Astrocyte (in vitro differentiated cells and primary cell): ENCODE data around the gene PRMT2. TPM values are rescaled to one million over a fixed set of nuclear protein-coding genes. Genes with fewer than 3 reads are reported as not detected.

Source experiments
- DNase-seq: peaks from one replicate; pipeline ENCODE4 v3.0.0-alpha.2; 2010; ENCODE audit warnings: low read depth
- FAIRE-seq: peaks from 2 replicates; lab custom pipeline; 2011; peaks lifted over from hg19 to GRCh38; lab: Jason Lieb, UNC
- H2AFZ ChIP-seq: 2 replicates; pipeline ENCODE4 v1.6.0; 2012; ENCODE audit warnings: low read depth, low read length, inconsistent platforms
- H3K27ac ChIP-seq: 2 replicates; pipeline ENCODE4 v1.5.1; 2011; ENCODE audit warnings: low read depth, low read length, inconsistent platforms
- H3K27me3 ChIP-seq: 2 replicates; pipeline ENCODE4 v1.6.0; 2011; ENCODE audit warnings: low read length, inconsistent platforms; ENCODE audit not compliant: insufficient read depth
- H3K36me3 ChIP-seq: 2 replicates; pipeline ENCODE4 v1.5.1; 2011; ENCODE audit warnings: low read length, inconsistent platforms; ENCODE audit not compliant: insufficient read depth
- H3K4me1 ChIP-seq: 2 replicates; pipeline ENCODE4 v1.5.1; 2011; ENCODE audit warnings: low read length, inconsistent platforms; ENCODE audit not compliant: insufficient read depth
- H3K4me2 ChIP-seq: 2 replicates; pipeline ENCODE4 v1.6.0; 2012; ENCODE audit warnings: low read length, inconsistent platforms
- H3K4me3 ChIP-seq: 2 replicates; pipeline ENCODE4 v1.5.1; 2011; ENCODE audit warnings: low read depth, mild to moderate bottlenecking, low read length, inconsistent platforms; ENCODE audit not compliant: insufficient read depth
- H3K79me2 ChIP-seq: 2 replicates; pipeline ENCODE4 v1.6.0; 2012; ENCODE audit warnings: mild to moderate bottlenecking, low read length, inconsistent platforms; ENCODE audit not compliant: insufficient read depth
- H3K9ac ChIP-seq: 2 replicates; pipeline ENCODE4 v1.6.0; 2012; ENCODE audit warnings: mild to moderate bottlenecking, low read length, inconsistent platforms
- H3K9me3 ChIP-seq: 2 replicates; pipeline ENCODE4 v1.5.1; 2012; ENCODE audit warnings: low read depth, mild to moderate bottlenecking, low read length, inconsistent platforms; ENCODE audit not compliant: insufficient read depth
- H4K20me1 ChIP-seq: 2 replicates; pipeline ENCODE4 v1.6.0; 2012; ENCODE audit warnings: low read length, inconsistent platforms; ENCODE audit not compliant: insufficient read depth
- H3K27ac Mint-ChIP-seq: one replicate; pipeline ENCODE4 v1.8.0; 2021; ENCODE audit warnings: mild to moderate bottlenecking, mixed read lengths; ENCODE audit not compliant: unreplicated experiment
- H3K27me3 Mint-ChIP-seq: one replicate; pipeline ENCODE4 v1.8.0; 2021; ENCODE audit warnings: low read depth, mixed read lengths; ENCODE audit not compliant: unreplicated experiment
- H3K36me3 Mint-ChIP-seq: one replicate; pipeline ENCODE4 v1.8.0; 2021; ENCODE audit warnings: low read depth, mixed read lengths; ENCODE audit not compliant: unreplicated experiment
- H3K4me1 Mint-ChIP-seq: one replicate; pipeline ENCODE4 v1.8.0; 2021; ENCODE audit warnings: low read depth, mixed read lengths; ENCODE audit not compliant: unreplicated experiment
- H3K4me3 Mint-ChIP-seq: one replicate; pipeline ENCODE4 v1.8.0; 2021; ENCODE audit warnings: mild to moderate bottlenecking, moderate library complexity, mixed read lengths; ENCODE audit not compliant: unreplicated experiment
- H3K9me3 Mint-ChIP-seq: one replicate; pipeline ENCODE4 v1.8.0; 2021; ENCODE audit warnings: mild to moderate bottlenecking, mixed read lengths; ENCODE audit not compliant: unreplicated experiment
- EZH2 ChIP-seq: IDR thresholded peaks from 2 replicates; pipeline ENCODE4 v1.6.1; 2012; ENCODE audit warnings: mild to moderate bottlenecking, low read length, inconsistent platforms; ENCODE audit not compliant: insufficient read depth
- total RNA-seq: library from RNA; stranded (reverse); gene quantifications from 2 replicates; pipeline ENCODE4 v1.2.1, GENCODE V29; 2021
- TF ChIP-seq, protein P1 (sequence below): IDR thresholded peaks from 2 replicates; pipeline ENCODE4 v1.5.1; 2011; ENCODE audit warnings: low read depth, mild to moderate bottlenecking, inconsistent platforms, low read length, moderate library complexity; ENCODE audit not compliant: insufficient read depth

Gene PRMT2
- total RNA-seq, 1 donor from 2014 or later = 106 TPM

- FAIRE-seq (peak; percentile 62), DNase-seq (no peak)
- no peak overlapping the region for H2AFZ ChIP-seq
- no peak overlapping the region for H3K27ac Mint-ChIP-seq
- H3K4me3 Mint-ChIP-seq = no peak overlapping the region
- H3K27me3 Mint-ChIP-seq = no peaks in the 10 kb centered on the region
- H3K9me3 Mint-ChIP-seq = peaks cover 15% of the 10 kb centered on the region
- no peaks in the 10 kb centered on the region for H3K4me1 ChIP-seq
- no peaks in the 10 kb centered on the region for H3K27me3 ChIP-seq
- H3K27ac ChIP-seq = no peak overlapping the region
- peaks cover 46% of the 10 kb centered on the region for H3K36me3 ChIP-seq
- H3K4me2 ChIP-seq = no peak overlapping the region
- peaks cover 5% of the 10 kb centered on the region for H3K4me1 Mint-ChIP-seq
- H4K20me1 ChIP-seq = peaks cover 26% of the 10 kb centered on the region
- no peak overlapping the region for H3K9ac ChIP-seq
- H3K79me2 ChIP-seq = peaks cover 1% of the 10 kb centered on the region
- peaks cover 51% of the 10 kb centered on the region for H3K36me3 Mint-ChIP-seq
- H3K4me3 ChIP-seq = no peak overlapping the region
- no peak for TF ChIP-seq EZH2
- TF ChIP-seq, protein P1, sequence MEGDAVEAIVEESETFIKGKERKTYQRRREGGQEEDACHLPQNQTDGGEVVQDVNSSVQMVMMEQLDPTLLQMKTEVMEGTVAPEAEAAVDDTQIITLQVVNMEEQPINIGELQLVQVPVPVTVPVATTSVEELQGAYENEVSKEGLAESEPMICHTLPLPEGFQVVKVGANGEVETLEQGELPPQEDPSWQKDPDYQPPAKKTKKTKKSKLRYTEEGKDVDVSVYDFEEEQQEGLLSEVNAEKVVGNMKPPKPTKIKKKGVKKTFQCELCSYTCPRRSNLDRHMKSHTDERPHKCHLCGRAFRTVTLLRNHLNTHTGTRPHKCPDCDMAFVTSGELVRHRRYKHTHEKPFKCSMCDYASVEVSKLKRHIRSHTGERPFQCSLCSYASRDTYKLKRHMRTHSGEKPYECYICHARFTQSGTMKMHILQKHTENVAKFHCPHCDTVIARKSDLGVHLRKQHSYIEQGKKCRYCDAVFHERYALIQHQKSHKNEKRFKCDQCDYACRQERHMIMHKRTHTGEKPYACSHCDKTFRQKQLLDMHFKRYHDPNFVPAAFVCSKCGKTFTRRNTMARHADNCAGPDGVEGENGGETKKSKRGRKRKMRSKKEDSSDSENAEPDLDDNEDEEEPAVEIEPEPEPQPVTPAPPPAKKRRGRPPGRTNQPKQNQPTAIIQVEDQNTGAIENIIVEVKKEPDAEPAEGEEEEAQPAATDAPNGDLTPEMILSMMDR = no peak
- H3K9me3 ChIP-seq = no peaks in the 10 kb centered on the region
These were observed 21.3 kb downstream of the PRMT2 start for GRCh38 chr21:46656820-46657219.

DNA sequence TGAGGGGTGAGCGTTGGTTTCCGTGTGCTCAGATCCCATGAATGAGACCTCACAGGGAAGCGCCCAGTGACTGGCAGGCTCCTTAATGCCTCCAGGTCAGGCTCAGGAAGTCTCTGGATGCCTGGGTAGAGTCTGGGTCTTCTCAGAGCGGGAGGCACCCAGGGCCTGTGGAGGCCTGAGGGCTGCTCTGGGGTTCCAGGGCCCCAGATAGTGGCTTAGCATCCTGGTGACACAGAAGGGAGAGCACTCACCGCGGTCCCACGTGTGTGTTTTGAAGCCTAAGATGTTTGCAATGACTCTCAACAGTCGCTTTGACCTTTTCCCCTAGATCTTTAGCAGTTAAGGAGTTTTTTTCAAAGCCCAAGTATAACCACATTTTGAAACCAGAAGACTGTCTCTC, 25.0 kb downstream of the PRMT2 start:
- H3K36me3 Mint-ChIP-seq = peaks cover 25% of the 10 kb centered on the region
- Histone ChIP-seq H3K9ac (no peak overlapping the region), H3K27ac (no peak overlapping the region), H4K20me1 (peaks cover 15% of the 10 kb centered on the region), H3K9me3 (no peaks in the 10 kb centered on the region), H3K4me2 (no peak overlapping the region), H3K4me1 (no peaks in the 10 kb centered on the region), H3K79me2 (no peaks in the 10 kb centered on the region), H2AFZ (no peak overlapping the region), H3K4me3 (no peak overlapping the region), H3K36me3 (peaks cover 20% of the 10 kb centered on the region), H3K27me3 (no peaks in the 10 kb centered on the region)
- H3K27me3 Mint-ChIP-seq = no peaks in the 10 kb centered on the region
- peaks cover 5% of the 10 kb centered on the region for H3K4me1 Mint-ChIP-seq
- peaks cover 5% of the 10 kb centered on the region for H3K9me3 Mint-ChIP-seq
- DNase-seq (no peak), FAIRE-seq (no peak)
- TF ChIP-seq EZH2 = no peak
- TF ChIP-seq, protein P1 = no peak
- no peak overlapping the region for H3K4me3 Mint-ChIP-seq
- H3K27ac Mint-ChIP-seq = no peak overlapping the region

DNA sequence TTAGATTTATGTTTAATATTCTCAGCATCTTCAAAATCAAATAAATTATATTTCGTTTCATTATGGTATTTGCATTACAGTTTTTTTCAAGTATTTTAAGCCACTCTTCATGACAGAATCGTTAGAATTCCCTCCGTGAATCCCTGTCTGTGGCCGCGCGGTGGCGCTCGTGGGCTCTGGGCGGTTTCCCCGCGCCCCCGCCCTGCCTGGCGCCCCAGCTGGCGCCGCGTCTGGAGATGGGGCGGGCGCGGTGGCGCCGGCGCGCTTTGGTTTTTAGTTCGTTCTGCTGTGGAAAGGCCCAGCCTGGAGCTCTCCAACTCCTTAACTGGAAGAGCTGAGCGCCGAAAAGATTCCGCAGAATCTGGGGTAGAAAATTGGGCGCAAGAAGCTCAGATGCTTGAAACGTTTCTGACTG, 25.7 kb downstream of the PRMT2 start:
- TF ChIP-seq, protein P1 = peak; percentile 77
- no peak for TF ChIP-seq EZH2
- no peak for FAIRE-seq
- Mint-ChIP-seq H3K9me3 (no peaks in the 10 kb centered on the region), H3K36me3 (peaks cover 18% of the 10 kb centered on the region), H3K4me3 (no peak overlapping the region), H3K27ac (no peak overlapping the region), H3K4me1 (peaks cover 5% of the 10 kb centered on the region), H3K27me3 (no peaks in the 10 kb centered on the region)
- peaks cover 18% of the 10 kb centered on the region for H3K36me3 ChIP-seq
- peak overlapping the region; percentile 12 for H2AFZ ChIP-seq
- H3K79me2 ChIP-seq = no peaks in the 10 kb centered on the region
- H3K4me1 ChIP-seq = no peaks in the 10 kb centered on the region
- peak; percentile 72 for DNase-seq
- H3K27ac ChIP-seq = no peak overlapping the region
- peaks cover 15% of the 10 kb centered on the region for H4K20me1 ChIP-seq
- H3K4me3 ChIP-seq = peak overlapping the region; percentile 30
- H3K27me3 ChIP-seq = no peaks in the 10 kb centered on the region
- no peak overlapping the region for H3K9ac ChIP-seq
- no peaks in the 10 kb centered on the region for H3K9me3 ChIP-seq
- peak overlapping the region; percentile 74 for H3K4me2 ChIP-seq
